NCI-H69 (cell line): Measurements from ENCODE around the gene SEC14L3.

Experiments used
- DNase-seq: peaks from one replicate; lab custom pipeline; 2025; lab: John Stamatoyannopoulos, UW

Gene SEC14L3

DNA sequence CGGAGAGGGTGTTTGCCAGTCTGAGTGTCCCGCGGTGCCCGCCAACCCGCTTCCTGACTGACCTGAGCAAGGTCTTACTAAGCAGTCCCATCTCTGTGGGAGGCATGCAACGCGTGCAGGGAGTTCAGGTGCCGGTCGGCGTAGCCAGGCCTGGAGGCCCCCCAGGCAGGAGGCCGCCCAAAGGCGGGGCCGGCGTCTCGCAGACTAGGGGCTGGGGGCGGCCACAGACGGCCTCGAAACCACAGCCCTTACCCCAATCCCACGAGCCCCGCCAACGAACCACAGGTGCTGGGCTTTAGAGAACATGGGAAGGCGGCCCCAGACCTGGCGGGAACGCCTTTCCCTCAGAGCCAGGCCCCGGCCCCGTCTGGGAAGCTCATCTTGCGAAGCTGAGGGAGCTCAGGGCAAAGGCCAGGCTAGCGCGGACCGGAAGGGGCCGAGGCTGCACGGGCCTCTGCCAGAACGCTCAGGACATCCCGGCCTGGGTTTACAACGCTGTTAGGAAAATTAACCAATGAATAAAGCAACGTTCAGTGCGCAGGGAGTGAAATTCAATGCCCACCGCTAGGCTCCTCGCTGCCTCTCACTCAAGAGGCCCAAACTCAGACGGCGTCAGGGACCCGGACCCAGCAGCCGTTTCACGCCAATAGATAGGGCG is 48.4 kb downstream of the SEC14L3 start:
- DNase-seq = peak; percentile 91

DNA sequence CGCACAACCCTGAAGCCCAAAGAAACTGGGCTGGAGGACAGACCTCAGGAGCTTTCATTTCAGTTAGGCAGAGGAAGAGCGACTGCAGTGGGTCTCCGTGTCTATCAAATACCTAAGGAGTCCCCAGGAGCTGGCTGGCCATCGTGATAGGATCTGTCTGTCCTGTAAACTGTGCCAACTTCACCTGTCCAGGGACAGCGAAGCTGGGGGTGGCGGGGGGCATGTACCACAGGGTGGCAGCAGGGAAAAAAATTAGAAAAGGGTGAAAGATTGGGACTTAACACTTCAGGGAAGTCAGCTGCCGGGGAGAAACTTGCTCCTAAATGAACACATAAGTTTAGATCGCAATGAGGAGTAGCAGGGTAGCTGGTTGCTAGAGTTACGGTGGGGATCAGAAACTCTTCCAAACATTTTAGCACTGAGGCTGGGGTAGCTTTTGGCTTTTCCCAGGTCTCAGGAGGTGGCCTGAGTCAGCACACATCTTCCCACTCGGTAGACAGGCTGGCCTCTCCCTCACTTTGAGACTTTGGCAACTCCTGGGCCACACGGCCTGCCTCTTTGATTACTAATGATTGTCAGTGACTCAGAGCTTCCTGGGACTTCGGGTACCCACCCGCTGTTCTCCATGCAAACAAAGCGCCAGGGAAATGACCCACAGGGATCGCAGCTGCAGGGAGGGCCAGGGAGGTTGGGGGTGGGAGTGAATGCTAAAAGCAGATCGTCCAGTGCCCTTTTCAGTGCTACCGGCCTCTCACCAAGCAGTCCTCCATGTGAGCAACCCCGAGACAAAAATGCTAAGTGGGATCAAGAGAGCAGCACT is 49.1 kb downstream of the SEC14L3 start:
- peak; percentile 92 for DNase-seq

DNA sequence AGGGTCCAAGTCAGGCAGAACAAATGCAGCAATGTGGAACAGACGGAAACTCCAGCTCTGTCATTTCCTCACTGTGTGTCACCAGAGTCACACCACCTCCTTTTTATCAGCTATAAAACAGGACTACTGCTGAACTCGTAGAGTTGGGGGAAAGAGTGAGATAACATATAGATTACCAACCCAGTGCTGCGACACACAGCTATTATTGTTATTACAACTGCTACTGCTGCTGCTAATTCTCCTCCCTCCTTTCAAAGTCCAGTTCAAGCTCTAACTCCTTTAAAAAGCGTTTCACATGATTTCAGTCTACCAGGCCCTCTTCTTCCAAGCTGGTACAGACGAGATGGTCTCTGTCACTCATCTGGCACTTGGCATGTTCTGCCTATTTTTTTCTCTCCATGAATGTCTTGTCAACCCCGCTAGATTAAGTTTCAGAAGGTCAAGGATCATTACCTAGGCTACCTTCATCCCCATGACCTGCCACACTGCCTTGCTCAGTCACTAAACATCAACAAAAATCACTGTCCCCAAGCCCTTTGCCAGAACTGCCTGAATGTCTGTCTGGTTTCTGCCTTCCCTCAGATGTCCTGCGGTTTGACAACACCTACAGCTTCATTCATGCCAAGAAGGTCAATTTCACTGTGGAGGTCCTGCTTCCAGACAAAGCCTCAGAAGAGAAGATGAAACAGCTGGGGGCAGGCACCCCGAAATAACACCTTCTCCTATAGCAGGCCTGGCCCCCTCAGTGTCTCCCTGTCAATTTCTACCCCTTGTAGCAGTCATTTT is 49.9 kb downstream of the SEC14L3 start:
- no peak for DNase-seq

DNA sequence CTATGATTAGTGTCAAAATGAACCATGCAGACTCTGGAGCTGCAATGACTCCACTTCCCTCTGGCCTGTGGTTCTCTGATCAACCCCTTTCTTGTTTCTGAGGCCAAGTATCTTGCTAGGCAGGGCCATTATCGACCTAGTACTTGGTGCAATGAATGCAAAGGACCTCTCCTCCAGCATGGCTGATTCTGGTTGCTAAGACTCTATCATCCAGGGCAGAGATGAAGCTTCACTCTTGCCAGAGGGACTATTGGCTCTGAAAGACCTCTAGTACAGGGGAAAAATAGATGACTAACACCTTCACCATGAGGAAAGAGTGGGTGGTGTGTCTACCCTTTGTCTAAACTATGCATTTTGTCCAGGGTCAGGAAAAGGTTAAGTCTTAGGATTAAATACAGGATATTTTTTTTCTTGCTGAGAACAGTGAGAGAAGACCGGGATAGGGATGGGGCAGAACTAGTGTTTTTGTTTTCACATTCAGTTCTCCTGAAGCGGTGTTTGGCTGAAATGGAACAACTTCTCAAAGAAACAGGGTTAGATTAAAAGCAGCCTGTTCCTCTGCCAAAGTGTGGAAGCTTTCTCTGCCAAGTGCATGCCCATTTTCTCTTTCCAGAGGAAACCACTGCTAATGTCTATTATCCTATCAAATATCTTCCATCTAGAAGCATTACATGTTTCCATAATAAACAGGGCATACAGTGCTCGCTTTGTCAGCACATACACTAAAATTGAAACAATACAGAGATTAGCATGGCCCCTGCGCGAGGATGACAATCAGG is 51.3 kb downstream of the SEC14L3 start:
- no peak for DNase-seq

DNA sequence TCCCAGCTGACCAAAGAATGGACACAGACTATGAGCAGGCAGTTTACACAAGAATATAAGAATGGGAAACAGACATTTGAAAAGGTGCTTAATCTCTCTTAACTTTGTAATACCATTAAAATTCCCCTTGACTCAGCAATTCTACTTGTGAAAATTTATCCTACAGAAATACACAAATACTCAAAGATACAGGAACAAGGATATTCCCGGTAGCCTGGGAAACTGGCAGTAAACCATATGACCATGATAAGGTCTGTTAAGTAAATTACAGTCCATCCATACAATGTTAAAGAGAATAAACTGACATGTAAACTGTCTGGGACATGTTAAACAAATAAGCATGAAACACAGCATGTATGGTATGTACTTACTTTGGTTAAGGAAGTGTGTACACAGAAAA is 55.0 kb downstream of the SEC14L3 start:
- no peak for DNase-seq

DNA sequence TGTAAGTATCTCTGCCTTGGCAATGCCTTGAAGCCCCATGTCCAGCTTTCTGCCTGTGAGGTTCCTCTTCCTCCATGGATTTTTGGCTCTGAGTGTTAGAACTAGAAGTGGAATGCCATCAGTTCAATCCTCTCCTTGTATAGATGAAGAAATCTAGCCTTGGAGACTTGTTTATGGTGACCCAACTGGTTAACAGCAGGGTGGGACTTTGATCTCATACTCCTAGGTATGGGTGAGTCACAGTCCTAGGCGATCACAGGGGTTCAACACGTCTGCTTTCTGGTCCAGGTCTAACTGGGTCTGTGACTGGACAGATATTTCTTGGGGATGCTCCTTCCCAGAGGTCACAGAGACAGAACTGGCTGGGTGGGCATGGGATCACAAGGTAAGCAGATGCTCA is 55.4 kb downstream of the SEC14L3 start:
- DNase-seq = no peak

DNA sequence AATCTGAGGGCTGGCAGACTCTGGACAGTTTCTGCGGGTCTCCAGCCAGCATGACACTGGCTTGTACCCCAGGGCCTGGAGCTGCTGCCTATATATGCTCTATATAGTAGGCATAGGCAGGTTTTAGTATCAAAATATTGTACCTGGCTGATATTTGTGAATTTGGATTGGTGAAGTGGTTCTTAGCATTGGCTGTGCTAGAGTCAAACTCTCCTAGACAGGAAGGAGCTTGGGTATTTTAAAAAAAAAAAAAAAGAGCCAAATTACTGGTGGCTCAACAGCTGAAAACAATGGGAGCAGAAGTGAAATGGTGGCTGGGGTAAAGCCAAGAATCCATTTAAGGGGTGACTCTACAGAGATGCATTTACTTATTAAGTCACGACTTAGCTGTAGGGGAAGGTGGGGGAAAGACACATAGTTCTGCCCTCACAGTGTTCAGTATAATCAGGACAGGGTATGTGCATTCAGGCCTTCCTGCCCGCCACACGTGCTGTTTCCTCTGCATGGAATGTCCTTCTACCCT is 57.2 kb downstream of the SEC14L3 start:
- no peak for DNase-seq

DNA sequence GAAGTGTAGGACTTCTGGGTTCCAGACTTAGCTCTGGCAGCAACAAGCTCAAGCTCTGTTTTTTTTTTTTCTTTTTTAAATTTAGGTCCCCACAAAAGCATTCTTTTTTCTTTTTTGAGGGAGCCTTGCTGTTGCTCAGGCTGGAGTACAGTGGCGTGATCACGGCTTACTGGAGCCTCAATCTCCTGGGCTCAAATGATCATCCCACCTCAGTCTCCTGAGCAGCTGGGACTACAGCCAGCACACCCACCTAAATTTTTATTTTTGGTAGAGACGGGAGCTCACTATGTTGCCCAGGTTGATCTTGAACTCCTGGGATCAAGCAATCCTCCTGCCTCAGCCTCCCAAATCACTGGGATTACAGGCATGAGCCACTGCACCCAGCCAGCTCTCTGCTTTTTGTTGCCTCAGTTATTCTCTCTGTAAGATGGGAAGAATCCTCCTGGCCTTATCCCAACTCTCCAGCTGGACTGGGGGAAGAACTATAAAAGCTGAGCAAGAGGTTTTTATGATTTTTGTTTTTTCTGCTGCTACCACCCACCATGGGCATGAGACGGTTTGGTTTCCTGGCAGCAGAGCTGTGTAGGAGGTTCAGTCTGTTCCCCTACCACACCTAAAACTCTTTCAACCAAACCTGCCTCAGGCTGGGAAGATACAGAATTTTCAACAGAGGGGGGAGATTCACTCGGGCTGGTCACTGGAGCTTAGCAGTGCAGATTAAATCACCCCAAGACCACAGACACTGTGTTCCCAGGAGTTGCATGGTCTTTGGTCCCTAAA is 57.9 kb downstream of the SEC14L3 start:
- no peak for DNase-seq

DNA sequence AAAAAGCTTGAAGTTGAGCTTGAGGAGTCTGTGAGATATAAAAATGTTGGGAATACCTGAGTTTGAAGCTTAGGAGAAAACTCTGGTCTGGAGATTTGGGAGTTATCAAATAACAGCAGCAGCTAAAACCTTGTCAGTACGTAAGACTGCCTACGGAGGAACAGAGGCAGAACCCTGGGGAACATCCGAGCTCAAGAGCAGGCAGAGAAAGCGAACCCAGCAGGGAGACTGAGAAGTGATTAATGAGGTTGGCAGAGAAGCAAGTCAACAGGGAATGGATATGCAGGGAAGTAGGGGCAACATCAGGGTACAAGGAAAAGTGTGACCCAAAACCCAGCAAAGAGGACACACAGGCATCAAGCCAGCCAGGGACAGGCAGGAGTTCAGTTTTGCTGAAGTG is 58.8 kb downstream of the SEC14L3 start:
- no peak for DNase-seq

DNA sequence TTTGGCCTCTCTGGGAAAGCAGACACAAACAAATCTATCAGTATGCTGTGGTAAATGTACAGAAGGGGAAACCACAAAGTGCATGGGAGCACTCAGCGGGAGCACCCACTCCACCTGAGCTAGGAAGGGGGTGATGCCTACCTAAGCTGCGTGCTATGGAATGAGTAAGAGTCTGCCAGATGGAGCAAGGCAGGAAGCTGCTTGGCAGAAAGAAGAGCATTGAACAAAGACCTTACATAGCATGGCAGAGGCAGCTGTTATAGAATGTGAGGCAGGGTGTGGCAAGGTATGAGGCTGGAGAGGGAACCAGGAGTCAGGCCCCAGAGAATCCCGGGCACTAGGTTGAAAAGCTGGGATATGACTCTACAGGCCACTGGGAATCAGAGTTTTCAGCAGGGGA is 60.0 kb downstream of the SEC14L3 start:
- no peak for DNase-seq
